HG03064 (cell line): ENCODE results near the gene RASA3.
"Not testable (repeated sequence)": the region's sequence is repeated elsewhere in the genome, so short reads cannot be mapped to it uniquely, and the experiment has no call there.

ENCODE experiments used
- ATAC-seq: cut with Tn5 transposase; IDR thresholded peaks from one replicate; pipeline ENCODE4 v1.9.1; 2021; ENCODE audit warnings: low read depth; ENCODE audit not compliant: unreplicated experiment

Gene RASA3

GRCh38 chr13:114089341-114089740 is 43.1 kb downstream of the RASA3 start:
- ATAC-seq = no peak

- ATAC-seq = no peak
Measured at GRCh38 chr13:114088863-114089262, 43.6 kb downstream of the RASA3 start.

DNA sequence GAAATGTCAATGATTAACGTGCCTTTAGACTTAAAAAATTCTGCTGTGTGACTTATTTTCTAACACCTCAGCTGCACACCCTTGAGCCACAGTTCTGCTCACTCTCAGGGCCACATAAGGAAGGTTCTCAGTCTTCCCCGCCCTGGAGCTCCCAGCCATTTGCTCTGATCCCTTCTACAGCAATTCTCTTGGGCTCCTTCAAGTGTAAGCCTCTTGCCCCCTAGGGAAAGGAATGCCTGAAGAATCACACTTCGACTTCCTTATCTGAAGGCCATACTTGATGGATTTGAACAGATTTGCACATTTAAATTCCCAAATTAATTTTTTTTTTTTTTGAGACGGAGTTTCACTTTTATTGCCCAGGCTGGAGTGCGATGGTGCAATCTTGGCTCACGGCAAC is 44.2 kb downstream of the RASA3 start:
- ATAC-seq = no peak

DNA sequence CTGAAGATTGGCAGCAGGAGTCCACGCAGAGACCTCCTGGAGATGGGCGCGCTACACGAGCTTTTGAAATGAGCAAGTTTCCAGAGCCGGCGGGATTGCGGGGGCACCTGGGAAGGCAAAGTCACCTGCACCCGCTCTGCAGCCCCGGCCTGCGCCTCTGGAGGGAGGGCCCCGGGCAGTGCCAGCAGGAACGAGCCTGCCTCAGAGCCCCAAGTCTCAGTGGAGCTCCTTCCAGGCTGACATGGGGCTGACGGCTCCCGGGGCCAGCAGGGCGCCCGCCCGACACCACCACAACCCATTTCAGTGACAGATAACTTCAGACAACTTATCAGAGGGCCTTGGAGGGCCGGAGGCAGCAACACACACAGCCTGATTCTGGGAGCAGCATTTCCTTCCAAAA is 45.0 kb downstream of the RASA3 start:
- ATAC-seq = no peak

GRCh38 chr13:114082849-114083645 is 49.4 kb downstream of the RASA3 start:
- no peak for ATAC-seq

- ATAC-seq = no peak
Measured at GRCh38 chr13:114081761-114082681, 50.4 kb downstream of the RASA3 start.

DNA sequence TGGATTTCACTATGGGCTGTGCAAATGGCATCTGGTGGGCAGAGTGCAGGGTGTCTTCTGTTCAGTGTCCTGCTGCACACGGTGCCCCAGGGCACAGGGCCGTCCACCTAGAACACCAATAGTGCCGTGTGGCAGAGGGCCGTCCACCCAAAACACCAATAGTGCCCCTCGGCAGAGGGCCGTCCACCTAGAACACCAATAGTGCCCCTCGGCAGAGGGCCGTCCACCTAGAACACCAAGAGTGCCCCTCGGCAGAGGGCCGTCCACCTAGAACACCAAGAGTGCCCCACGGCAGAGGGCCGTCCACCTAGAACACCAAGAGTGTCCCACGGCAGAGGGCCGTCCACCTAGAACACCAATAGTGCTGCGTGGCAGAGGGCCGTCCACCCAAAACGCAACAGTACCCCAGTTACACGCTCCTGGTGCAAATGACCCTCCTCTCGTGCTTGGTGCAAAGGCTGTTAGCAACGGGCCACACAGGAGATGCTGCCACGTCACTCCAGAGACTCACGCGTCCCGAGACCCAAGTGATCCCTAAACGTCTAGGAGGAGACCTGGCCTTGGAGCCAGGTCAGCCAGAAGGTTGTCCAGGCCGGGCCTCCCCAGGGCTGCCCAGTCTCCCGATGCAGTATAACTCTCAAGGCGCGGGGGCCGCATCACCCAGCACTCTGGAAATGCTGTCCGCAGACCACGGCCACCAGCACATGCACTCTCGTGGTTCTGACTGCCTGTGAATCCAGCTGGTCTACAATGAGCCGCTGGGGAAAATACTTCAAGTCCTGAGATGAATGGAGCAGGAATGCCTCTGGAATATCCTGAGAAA is 51.5 kb downstream of the RASA3 start:
- no peak for ATAC-seq

- ATAC-seq = no peak
Measured at GRCh38 chr13:114079601-114080536, 52.6 kb downstream of the RASA3 start.

DNA sequence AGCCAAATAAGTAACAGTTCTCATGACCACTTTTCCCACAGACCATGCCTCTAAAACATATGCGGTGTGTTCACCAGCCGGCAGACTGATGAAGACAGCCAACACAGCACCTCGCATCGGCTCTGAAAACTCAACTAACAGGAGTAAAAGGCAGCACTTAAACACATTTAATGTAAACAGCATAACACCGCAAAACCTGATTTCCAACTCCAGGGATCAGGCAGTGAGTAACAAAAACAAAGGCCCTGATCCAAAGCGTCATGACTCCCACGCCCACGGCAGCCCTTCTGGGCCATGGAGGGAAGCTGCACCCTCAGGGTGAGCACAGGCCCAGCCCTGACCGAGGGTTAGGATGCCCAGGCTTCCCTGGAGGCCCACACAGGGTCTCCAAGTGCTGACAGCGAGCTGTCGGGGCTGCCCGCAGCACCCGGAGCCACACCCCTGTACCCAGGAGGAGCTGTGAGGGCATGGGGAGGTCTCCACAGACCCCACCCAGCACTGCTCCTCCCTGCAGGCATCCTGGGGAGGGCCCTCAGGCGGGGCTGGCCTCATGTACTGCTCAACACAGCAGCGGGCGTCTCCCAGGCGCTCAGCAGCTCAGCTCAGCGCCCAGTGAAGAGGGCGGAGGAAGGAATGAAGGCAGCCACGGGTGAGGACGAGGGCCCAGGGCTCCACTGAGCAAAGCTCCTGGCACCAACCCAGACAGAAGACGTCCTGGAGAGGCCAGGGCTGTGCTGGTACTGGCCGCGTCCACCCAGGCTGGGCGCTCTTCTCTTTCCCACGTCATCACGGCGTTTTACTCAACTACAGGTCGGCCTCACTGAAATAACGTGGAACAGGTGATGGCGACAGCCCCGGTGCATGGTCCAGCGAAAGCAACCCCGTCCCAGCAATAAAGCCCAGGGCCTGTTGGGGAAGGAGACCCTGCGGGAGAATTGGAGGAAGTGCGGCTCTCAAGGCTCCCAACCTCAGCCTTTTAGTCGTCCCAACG is 53.7 kb downstream of the RASA3 start:
- ATAC-seq = no peak

DNA sequence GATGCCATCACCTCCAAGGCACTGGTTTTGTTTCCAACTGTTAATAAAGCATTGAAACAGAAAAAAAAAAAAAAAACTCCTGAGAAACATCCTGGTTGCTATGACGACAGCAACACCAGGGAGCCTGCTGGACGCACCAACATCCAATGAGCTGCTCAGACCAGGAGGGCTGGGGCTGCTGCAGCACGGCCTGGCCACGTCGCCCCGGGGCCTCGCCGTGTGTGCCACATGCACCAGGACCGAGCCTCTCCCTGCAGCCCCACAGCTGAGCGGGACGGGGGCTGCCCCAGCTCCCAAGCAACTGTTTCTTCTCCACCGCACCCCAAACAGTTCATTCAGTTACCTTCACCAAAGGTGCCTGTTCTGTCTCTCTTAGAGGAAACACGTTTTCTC is 54.5 kb downstream of the RASA3 start:
- ATAC-seq = no peak

- no peak for ATAC-seq
Measured at GRCh38 chr13:114077099-114077932, 55.1 kb downstream of the RASA3 start.

- ATAC-seq = no peak
Measured at GRCh38 chr13:114076329-114077090, 55.9 kb downstream of the RASA3 start.

DNA sequence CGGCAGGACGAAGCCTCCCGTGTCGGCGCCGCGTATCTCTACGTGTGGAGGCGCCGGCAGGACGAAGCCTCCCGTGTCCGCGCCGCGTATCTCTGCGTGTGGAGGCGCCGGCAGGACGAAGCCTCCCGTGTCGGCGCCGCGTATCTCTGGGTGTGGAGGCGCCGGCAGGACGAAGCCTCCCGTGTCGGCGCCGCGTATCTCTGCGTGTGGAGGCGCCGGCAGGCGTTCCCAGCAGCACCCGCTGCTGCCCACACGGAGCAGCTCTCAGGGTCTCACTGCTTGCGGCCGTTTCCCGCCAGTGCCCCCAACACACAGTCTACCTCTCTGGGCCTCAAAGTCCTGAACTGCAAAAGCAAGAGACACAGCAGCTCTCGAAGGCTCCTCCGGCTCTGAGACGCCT is 56.6 kb downstream of the RASA3 start:
- not testable (repeated sequence) for ATAC-seq

- ATAC-seq = no peak
Measured at GRCh38 chr13:114074671-114075315, 57.6 kb downstream of the RASA3 start.

DNA sequence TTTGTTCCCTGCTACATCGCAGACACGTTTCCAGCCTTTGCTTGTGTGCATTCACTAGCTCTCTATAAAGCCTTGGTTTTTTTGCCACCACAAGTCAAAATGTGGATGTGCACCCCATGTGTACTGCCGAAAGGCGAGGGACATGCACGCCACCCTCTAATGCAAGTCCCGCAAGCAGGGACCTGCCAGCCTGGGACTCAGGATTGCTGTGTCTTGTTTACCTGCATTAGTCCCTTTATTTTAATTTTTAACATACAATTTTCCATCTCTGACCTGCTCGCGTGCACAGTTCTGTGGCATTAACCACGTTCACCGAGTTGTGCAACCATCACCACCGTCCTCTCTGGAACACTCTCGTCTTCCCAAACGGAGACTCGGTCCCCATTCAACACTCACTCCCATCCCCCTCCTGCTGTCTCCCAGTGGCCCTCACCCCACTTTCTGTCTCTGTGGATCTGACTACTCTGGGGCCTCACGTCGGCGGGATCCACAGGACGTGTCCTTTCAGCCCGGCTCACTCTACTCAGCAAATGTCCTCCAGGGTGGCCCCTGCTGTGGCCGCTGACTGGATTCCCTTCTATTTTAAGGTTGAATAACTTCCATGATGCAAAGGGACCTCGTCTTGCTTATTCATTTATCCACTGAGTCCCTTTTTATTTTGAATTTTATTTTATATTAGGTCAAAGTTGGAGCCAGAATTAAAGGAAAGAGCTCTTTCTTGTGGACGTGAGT is 58.4 kb downstream of the RASA3 start:
- no peak for ATAC-seq

DNA sequence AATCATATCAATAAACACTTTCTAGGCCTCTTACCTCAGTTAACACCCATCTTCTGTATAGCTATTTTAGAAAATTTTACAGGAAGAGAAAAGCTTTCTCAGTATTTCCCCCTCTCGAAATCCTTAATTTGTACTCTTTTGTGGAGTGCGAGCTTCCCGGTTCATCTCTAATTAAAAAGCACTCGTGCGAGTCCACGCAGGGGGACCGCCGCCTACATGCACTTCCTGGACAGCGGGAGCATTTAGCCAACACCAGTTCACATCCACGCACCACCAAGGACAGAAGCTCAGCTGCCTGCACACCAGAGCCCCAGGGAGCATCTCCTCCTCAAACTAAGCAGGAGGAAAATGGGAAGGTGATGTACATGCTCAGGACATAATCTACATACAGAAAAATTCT is 60.0 kb downstream of the RASA3 start:
- no peak for ATAC-seq
